Retina (tissue), 1 donor: ENCODE data around the gene MED12.
"Not testable (repeated sequence)": the region's sequence is repeated elsewhere in the genome, so short reads cannot be mapped to it uniquely, and the experiment has no call there.

ENCODE experiments used
- DNase-seq: peaks from one replicate; pipeline ENCODE4 v3.0.0-alpha.2; 2016

The MED12 gene

DNA sequence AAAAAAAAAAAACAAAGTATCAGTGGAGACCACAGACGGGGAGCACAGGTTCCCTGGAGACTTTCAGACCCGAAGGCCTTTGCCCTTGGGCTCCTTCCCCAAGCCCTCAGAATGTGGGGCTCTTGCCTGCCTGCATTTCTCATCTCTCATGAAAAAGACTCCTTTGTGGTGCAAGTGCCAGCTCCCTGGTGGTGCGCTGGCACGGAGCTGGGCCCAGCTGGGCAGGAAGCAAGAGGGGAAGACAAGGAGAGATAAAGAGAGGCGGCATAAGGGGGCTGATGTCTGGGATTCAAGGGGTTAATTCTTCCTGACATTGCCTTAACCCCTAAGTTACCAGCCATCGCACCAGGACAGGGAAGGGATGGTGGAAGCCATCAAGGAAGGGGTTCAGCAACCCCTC lies 48.1 kb downstream of the MED12 start:
- DNase-seq = no peak

DNA sequence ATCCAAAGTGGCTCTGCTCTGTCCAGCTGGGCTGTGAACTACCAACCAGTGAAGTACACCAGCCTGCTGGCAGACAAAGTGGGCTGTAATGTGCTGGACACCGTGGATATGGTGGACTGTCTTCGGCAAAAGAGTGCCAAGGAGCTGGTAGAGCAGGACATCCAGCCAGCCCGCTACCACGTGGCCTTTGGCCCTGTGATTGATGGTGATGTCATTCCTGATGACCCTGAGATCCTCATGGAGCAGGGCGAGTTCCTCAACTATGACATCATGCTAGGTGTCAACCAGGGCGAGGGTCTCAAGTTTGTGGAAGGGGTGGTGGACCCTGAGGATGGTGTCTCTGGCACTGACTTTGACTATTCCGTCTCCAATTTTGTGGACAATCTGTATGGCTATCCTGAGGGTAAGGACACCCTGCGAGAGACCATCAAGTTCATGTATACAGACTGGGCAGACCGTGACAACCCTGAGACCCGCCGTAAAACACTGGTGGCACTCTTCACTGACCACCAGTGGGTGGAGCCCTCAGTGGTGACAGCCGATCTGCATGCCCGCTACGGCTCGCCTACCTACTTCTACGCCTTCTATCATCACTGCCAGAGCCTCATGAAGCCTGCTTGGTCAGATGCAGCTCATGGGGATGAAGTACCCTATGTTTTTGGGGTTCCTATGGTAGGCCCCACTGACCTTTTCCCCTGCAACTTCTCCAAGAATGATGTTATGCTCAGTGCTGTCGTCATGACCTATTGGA lies 48.8 kb downstream of the MED12 start:
- DNase-seq = no peak

DNA sequence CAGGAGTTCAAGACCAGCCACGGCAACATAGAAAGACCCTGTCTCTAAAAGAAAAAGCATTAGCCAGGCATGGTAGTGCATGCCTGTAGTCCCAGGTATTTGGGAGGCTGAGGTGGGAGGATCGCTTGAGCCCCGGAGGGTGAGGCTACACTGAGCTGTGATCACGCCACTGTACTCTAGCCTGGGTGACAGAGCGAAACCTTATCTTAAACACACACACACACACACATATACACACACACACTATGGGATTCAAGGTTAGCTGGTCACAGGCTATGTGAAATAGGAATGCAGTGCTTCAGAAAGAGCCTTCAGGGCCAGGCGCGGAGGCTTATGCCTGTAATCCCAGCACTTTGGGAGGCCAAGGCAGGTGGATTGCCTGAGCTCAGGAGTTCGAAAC lies 49.7 kb downstream of the MED12 start:
- DNase-seq = no peak

DNA sequence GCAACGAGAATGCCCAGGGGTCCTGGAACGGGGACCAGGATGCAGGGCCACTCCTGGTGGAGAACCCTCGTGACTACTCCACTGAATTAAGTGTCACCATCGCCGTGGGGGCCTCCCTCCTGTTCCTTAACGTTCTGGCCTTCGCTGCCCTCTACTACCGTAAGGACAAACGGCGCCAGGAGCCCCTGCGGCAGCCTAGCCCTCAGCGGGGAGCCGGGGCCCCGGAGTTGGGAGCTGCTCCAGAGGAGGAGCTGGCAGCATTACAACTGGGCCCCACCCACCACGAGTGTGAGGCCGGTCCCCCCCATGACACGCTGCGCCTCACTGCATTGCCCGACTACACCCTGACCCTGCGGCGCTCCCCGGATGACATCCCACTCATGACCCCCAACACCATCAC lies 51.2 kb downstream of the MED12 start:
- DNase-seq = no peak

DNA sequence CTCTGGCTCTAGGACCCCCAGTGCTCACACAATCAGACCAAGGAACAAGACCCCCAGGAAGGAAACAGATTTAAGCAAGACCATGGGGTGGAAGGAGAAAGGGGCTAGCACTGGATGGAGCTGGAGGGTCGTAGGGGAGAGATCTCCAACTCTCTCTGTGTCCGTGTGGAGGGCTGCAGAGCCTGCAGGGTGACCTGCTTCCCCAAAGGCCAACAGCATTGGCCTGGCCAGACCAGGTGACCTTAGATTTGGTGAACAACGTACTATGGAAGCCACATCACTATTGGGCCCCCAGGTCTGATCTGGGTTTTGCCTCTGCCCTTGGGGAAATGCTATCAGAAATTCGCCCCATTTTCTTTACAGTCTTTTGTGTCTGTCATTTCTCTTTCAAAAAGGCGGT lies 52.3 kb downstream of the MED12 start:
- no peak for DNase-seq

DNA sequence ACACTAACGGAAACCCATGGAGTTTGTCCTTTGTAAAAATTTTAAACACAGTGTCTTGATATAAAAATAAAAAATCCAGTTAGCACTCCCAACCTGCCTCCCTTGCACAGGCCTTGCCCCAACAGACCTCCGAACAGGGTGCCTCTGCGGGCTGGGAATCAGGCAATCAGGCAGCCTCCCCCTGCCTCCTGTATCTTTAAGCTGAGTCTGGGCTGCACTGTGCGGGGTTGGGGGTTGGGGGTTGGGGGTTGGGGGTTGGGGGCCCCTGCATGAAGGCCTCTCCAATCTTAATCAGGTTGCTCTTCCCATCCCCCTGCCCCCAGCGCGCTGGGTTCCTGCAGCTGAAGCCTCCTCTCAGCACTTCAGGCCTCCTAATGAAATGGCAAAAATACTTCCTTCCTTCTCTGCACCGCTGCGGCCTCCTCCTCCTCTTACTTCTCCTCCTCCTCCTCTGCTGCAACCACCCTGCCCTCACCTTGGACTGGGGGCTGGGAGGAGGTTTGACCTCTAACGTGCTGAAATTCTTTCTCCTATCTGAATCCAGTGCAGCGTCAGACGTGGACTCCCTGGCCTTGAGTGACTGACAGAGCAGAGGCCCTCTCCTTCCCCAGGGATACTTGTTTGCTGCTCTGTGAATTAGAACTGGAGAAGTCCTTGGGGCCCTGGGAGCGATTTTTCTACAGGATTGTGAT lies 52.9 kb downstream of the MED12 start:
- peak; percentile 27 for DNase-seq

DNA sequence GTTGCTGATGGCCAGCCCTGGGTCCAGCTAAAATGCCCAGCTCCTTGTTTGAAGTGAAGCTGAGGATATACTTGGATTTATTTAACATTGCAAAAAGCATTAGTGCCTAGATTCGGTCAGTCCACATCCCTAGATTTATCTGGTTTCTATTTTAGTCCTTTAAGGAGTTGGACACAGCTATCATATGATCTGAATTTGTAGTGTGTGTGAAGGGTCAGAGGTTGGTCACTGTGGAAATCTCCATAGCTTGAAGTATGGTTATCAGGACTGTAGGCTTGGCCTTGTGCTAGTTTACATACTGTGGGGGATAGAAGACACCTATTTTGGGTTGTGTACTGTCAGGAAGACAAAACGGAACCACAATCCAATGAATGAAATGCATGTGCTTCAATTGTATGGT lies 55.0 kb downstream of the MED12 start:
- no peak for DNase-seq

DNA sequence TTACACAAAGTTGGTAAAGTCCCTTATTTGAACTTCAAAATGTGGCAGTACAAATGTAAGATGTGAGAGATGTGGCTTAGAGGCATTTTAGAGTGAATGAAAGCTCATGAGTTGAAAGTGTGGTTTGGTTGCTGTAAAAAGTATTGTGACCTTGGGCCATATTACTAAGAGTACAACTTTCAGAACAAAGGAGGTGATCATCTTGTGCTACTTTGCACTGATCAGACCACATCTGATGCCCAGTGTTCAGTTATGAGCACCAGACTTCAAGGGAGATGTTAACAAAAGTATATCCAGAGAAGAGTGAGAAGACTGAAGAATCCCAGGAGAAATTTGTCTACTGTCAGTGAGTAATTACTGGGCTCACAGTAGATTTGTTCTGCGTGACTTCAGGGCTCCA lies 56.4 kb downstream of the MED12 start:
- DNase-seq = no peak

DNA sequence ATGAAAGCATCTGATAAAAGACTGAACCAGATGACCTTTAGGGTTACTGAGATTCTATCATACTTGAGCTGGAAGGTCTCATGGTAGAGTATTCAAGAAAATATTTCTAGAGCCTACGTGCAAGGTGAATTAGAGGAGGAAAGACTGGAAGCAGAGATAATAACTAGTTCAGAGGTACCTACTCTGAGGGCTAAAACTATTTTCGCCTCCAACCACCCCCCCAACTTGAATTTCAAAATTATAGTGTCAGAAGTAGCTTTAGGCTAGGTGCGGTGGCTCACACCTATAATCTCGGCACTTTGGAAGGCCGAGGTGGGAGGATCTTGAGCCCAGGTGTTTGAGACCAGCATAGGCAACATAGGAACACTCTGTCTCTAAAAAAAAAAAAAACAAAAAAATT lies 57.1 kb downstream of the MED12 start:
- DNase-seq = no peak

DNA sequence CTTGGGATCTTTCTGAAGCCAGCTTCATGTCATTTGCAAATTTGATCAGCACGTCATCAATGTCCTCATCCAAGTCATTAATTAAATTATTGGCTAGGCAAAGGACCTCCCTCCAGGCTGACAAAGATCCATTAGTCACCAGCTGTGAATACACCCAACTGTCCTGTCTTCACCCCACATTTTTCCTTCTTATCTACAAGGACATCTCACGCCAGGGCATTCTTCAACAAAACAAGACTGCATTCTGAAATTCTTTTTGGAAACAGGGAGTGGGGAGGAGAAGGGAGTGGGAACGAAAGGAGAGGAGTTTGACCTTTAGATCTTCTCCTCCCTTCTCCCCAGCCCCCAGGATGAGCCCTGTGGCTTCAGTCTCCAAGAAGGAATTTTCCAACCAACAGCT lies 58.9 kb downstream of the MED12 start:
- DNase-seq = no peak

DNA sequence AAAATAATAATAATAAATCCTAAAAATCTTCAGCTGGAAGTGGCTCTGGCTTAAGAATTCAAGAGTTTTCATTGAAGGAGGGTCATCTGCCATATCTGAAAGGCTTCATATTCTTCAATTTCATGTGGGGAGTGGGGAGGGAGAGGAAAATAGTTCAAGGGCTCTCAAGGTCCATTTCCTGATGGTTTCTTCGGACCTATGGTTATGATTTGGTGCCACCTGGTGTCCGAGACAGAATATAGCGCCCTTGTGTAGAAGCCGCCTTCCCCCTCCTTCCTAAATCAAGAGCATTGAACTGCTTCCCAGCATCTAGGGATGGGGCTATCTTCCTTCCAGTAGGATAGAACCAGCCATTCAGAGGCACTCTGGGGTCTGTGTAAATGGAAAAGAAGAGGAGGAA lies 60.5 kb downstream of the MED12 start:
- DNase-seq = peak; percentile 56

DNA sequence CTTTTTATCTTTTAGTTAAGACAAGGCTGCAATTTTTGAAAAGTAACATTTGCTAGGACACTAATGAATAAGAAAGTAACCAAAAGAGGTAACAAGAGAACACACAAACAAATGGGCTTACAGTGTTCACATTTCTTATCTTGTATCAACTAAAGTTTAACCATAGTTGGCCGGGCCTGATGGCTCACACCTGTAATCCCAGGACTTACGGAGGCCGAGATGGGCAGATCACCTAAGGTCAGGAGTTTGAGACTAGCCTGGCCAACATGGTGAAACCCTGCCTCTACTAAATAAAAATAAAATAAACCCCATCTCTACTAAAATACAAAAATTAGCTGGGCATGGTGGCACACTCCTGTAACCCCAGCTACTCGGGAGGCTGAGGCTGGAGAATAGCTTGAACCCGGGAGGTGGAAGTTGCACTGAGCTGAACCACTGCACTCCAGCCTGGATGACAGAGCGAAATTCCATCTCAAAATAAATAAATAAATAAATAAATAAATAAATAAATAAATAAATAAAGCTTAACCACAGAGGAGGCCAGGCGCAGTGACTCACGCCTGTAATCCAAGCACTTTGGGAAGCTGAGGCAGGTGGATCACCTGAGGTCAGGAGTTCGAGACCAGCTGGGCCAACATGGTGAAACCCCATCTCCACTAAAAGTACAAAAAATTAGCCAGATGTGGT lies 62.3 kb downstream of the MED12 start:
- not testable (repeated sequence) for DNase-seq

DNA sequence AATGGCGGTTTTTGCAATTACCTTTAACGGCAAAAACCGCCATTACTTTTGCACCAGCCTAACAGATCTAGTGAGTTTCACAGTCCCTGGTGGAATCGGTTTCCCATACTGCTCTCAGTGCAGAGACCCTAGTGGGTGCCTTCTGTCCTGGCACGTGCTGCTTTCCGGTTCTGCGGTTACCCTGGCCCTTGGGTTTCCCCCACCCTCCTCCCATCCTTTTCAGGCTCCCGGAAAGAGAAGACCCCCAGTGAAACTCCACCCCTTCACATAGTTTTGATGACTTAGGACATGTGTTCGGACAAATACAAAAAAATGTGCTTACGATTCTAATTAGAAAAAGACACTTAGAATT lies 63.1 kb downstream of the MED12 start:
- no peak for DNase-seq

DNA sequence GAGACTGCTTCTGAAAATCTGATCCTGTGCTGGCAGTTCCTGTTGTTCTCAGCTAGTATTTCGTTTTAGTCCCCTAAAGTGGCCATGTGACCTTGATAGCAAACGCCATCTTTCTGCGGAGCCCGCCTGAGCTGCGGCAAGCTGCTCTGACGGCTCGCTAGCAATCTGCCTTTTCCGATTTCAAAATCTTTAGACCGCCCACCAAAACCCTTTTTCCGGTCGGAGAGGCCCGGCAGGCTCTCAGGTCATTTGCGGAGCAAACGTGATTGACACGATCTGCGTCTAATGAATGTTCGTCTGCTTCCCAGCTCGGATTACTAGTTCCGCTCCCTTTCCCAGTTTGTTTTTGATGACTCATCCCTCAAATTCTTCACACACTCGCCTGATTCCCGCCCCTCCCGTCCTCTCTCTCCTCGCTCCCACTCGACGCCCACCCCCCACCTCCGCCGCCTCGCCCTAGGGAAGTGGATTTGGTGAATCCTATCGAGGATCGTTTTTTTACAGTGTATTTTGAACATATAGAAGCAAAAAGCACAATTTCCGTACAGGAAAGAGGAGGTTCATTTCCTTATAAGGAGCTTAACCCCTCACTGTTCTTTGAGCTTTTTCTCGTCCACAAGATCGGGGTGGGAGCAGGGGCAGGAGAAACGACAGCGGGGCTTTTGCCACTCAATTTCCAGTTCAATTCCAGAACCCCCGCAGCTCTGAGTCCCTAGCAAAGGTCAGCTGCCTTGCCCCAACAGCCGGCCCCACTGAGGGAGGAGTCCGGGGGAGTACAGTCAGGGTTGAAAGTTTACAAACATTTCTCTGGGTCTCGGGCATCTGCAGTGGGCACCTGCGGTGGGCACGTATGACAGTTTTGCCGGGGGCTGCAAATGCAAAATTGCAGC lies 63.8 kb downstream of the MED12 start:
- DNase-seq = peak; percentile 85

DNA sequence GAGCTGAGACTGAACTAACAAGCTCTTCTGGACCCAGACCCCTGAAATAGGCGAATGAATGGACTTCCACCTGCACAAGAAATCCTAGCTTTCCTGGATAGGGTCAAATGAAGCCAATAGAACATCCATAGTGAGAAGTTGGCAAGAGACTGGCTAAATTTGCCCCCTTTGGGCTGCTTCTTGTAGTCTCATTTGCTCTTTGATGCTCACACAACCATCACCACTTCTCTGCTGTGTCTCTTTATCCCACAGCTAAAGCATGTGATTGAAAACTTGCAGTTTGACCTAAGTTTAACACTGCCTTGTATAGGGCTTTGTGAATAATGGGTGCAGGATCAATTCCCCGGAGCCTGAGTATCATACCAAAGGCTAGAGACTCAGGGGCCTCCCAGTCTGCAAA lies 64.5 kb downstream of the MED12 start:
- no peak for DNase-seq

DNA sequence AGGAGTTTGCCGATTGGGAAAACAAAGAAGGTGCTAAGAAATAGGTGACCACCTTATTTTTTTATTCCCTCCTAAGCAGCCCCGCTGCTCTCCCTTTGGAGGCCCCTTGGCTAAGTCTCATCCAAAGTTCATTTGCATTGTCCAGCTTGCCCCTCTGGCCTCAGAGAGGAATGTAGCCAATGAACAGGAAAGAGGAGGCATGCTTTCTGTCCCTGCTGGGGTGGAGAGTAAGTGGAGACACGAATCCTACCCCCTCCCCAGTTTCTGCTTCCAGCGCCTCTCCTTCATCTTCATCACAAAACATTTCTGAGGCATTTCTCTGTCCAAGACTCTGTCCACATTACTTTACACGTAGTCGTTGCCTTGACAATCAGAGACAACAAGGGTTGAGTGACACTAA lies 64.9 kb downstream of the MED12 start:
- peak; percentile 46 for DNase-seq

DNA sequence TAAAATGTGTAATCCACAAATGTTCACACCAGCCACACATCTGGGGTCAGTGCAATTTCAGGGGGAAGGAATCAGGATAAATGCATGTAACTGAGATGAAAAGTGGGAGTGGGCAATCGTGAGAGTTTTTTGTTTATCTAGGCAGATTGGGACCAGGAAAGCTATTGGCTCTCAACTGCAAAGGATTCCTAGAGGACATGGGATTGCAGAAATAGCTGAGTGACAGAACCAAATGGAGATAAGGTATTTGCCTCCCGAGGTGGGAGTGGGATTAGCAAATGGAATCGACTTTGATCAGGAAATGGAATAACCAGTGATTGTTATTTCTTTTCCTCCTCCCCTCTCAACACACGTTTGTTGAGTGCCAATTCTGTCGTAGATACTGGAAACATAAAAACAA lies 65.7 kb downstream of the MED12 start:
- no peak for DNase-seq

DNA sequence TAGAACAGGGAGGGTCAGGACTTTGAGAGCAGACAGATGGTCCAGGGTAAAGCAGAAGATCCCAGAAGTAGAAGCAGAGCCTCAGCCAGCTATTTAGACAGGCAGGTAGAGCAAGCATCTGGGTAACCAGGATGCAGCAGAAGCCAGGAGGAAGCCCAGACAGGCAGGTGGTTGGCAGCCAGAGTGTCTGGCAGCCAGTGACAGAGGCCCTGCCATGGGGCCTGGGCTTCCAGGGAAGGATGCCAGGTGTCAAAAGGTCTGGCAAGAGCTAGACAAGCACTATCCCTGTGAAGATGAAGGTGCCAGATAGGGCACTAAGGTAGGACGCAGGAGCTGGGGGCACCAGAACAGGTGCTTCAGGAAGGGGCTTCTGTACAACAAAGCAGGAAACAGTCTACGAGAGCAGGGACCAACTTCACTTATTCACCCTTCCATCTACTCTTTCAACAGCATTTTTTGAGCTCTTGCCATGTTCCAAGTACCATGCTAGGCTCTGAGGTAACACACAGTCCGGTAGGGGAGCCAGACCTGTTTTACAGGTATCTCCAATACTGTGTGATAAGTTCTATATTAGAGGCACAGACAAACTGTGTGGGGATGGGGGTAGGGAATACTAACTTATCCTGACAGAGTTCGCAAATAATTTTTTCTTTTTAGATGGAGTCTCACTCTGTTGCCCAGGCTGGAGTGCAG lies 66.6 kb downstream of the MED12 start:
- DNase-seq = no peak

DNA sequence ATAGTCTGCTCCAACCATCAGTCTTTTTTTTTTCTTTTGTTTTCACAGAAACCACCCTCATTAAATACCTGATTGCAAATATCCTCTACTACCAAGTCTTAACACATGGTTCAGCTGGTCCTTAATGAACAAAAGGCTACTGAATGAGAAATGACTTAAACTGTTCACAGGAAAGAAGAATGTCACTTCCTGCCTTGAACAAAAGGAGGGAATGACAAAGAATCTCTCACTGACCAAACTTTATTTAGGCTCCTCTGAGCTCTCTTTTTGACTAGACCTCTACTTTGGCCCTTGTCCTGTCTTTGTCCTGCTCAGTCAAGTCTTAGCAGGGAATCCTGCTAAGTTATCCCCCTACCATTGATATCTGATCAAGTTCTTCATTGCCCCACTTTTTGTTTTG lies 72.9 kb downstream of the MED12 start:
- no peak for DNase-seq
